Measurements from ENCODE around the gene RSPH9.

DNA sequence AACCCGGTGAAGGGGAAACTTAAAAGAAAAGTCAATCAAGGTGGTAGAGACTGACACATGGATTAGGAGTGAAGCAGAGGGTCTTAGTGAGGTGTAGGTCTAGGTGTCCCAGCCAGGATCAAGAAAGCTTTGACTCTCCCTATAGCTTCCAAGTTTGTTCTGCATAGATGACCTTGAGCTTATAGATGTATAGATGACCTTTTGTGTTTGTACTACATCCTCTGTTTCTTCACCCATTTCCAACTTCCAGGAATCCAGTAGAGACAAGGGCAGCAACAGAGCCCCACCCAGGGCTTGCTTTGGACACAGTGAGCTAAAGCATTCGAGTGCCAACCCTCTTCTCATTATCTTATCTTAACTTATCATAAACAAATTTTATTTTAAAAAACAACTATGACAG lies 44.6 kb downstream of the RSPH9 start:
- TF ChIP-seq, protein P1, sequence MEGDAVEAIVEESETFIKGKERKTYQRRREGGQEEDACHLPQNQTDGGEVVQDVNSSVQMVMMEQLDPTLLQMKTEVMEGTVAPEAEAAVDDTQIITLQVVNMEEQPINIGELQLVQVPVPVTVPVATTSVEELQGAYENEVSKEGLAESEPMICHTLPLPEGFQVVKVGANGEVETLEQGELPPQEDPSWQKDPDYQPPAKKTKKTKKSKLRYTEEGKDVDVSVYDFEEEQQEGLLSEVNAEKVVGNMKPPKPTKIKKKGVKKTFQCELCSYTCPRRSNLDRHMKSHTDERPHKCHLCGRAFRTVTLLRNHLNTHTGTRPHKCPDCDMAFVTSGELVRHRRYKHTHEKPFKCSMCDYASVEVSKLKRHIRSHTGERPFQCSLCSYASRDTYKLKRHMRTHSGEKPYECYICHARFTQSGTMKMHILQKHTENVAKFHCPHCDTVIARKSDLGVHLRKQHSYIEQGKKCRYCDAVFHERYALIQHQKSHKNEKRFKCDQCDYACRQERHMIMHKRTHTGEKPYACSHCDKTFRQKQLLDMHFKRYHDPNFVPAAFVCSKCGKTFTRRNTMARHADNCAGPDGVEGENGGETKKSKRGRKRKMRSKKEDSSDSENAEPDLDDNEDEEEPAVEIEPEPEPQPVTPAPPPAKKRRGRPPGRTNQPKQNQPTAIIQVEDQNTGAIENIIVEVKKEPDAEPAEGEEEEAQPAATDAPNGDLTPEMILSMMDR (IDR thresholded peaks at IDR 0.05) = no peak
- no peak for TF ChIP-seq POLR2AphosphoS5 (IDR thresholded peaks at IDR 0.05; ENCODE audit: low read depth, low read length)
